SU-DHL-6 (cell line): Measurements from ENCODE around the gene COL23A1.

Experiments used
- H2AFZ ChIP-seq: fragments of 200-600 bp; sonication (generic); 2 replicates; pipeline ENCODE4 v1.6.1; 2014; ENCODE audit warnings: low read depth, mild to moderate bottlenecking, moderate library complexity, mixed read lengths, antibody characterized with exemption, low read length; ENCODE audit not compliant: severe bottlenecking
- H3F3A ChIP-seq: fragments of 200-600 bp; shearing (Covaris generic); 2 replicates; pipeline ENCODE4 v1.6.0; 2016; ENCODE audit warnings: antibody characterized with exemption, mild to moderate bottlenecking; ENCODE audit not compliant: insufficient read depth
- H3K27ac ChIP-seq: fragments of 200-600 bp; sonication (generic); 2 replicates; pipeline ENCODE4 v1.5.1; 2016; ENCODE audit warnings: low read depth, mild to moderate bottlenecking, low read length, moderate library complexity, mixed read lengths
- H3K27me3 ChIP-seq: fragments of 200-600 bp; sonication (generic), shearing (Covaris generic); 2 replicates; pipeline ENCODE4 v1.6.0; 2014; ENCODE audit warnings: mild to moderate bottlenecking, low read length
- H3K36me3 ChIP-seq: fragments of 200-600 bp; sonication (generic); 2 replicates; pipeline ENCODE4 v1.6.1; 2014; ENCODE audit warnings: mild to moderate bottlenecking, low read length, mixed read lengths
- H3K4me2 ChIP-seq: fragments of 300-600, 200-600 bp; shearing (Covaris generic), sonication (generic); 2 replicates; pipeline ENCODE4 v1.6.0; 2014; ENCODE audit warnings: low read length, low read depth, mild to moderate bottlenecking; ENCODE audit not compliant: poor library complexity, severe bottlenecking
- H3K4me3 ChIP-seq: fragments of 200-600 bp; sonication (generic); 2 replicates; pipeline ENCODE4 v1.5.1; 2014; ENCODE audit warnings: antibody characterized with exemption, low read length, mild to moderate bottlenecking, mixed read lengths; ENCODE audit not compliant: insufficient read depth, poor library complexity, severe bottlenecking
- H3K79me2 ChIP-seq: fragments of 200-600 bp; sonication (generic); 2 replicates; pipeline ENCODE4 v1.6.1; 2014; ENCODE audit warnings: mild to moderate bottlenecking, low read length, moderate library complexity; ENCODE audit not compliant: insufficient read depth
- H3K9ac ChIP-seq: fragments of 200-600 bp; sonication (generic); 2 replicates; pipeline ENCODE4 v1.7.0; 2014; ENCODE audit warnings: mild to moderate bottlenecking, low read length
- H3K9me2 ChIP-seq: fragments of 200-600 bp; sonication (generic); replicated peaks from 2 replicates; pipeline ENCODE4 v1.6.1; 2014; ENCODE audit warnings: low read length; ENCODE audit not compliant: insufficient read depth
- H3K9me3 ChIP-seq: fragments of 200-600 bp; sonication (generic); 2 replicates; pipeline ENCODE4 v1.6.1; 2014; ENCODE audit warnings: low read length, mixed read lengths; ENCODE audit not compliant: insufficient read depth
- H4K20me1 ChIP-seq: fragments of 200-600 bp; sonication (generic); 2 replicates; pipeline ENCODE4 v1.6.1; 2014; ENCODE audit warnings: low read depth, mild to moderate bottlenecking, antibody characterized with exemption, low read length, moderate library complexity, mixed read lengths
- CTCF ChIP-seq: fragments of 200-600 bp; sonication (generic); IDR thresholded peaks from one replicate; pipeline ENCODE4 v1.5.1; 2017; ENCODE audit warnings: antibody characterized with exemption, mild to moderate bottlenecking, low read length, moderate library complexity; ENCODE audit not compliant: insufficient read depth, poor library complexity, severe bottlenecking
- EZH2phosphoT487 ChIP-seq: fragments of 200-600 bp; sonication (generic), shearing (Covaris generic); conservative IDR thresholded peaks from 2 replicates; pipeline ENCODE4 v1.6.1; 2018; ENCODE audit warnings: mild to moderate bottlenecking, antibody characterized with exemption, low read length, moderate library complexity, mixed read lengths

COL23A1 gene

GRCh38 chr5:178237431-178238312 is 352.5 kb downstream of the COL23A1 start:
- H3K9ac ChIP-seq = no peak overlapping the region

GRCh38 chr5:178236679-178237078 is 353.5 kb downstream of the COL23A1 start:
- H3K4me3 ChIP-seq = no peak overlapping the region
- no peak overlapping the region for H3K27ac ChIP-seq
- no peak overlapping the region for H3K4me2 ChIP-seq

More at GRCh38 chr5:178237431-178238312, 352.5 kb downstream of the COL23A1 start:
- Histone ChIP-seq H3K4me2 (no peak overlapping the region), H3K9me3 (no peaks in the 10 kb centered on the region), H3K79me2 (no peaks in the 10 kb centered on the region), H3K27me3 (no peaks in the 10 kb centered on the region), H3K36me3 (no peaks in the 10 kb centered on the region), H3K9me2 (no peaks in the 10 kb centered on the region), H4K20me1 (no peaks in the 10 kb centered on the region), H3K4me3 (no peak overlapping the region), H3F3A (peaks cover 15% of the 10 kb centered on the region), H3K27ac (no peak overlapping the region), H2AFZ (no peak overlapping the region)
- no peak for TF ChIP-seq CTCF
- no peak for TF ChIP-seq EZH2phosphoT487

GRCh38 chr5:178236126-178236525 is 354.1 kb downstream of the COL23A1 start:
- Histone ChIP-seq H3K4me2 (no peak overlapping the region), H3K9ac (no peak overlapping the region), H3K27me3 (no peaks in the 10 kb centered on the region), H3K79me2 (peaks cover 10% of the 10 kb centered on the region), H2AFZ (no peak overlapping the region), H4K20me1 (no peaks in the 10 kb centered on the region), H3K9me3 (no peaks in the 10 kb centered on the region), H3K4me3 (no peak overlapping the region), H3F3A (peaks cover 17% of the 10 kb centered on the region), H3K36me3 (no peaks in the 10 kb centered on the region), H3K9me2 (no peaks in the 10 kb centered on the region), H3K27ac (no peak overlapping the region)
- no peak for TF ChIP-seq EZH2phosphoT487
- no peak for TF ChIP-seq CTCF

More at GRCh38 chr5:178236679-178237078, 353.5 kb downstream of the COL23A1 start:
- Histone ChIP-seq H2AFZ (no peak overlapping the region), H3K27me3 (no peaks in the 10 kb centered on the region), H3K36me3 (no peaks in the 10 kb centered on the region), H3K9me2 (no peaks in the 10 kb centered on the region), H3K79me2 (peaks cover 4% of the 10 kb centered on the region), H4K20me1 (no peaks in the 10 kb centered on the region), H3K9ac (no peak overlapping the region), H3K9me3 (no peaks in the 10 kb centered on the region), H3F3A (peaks cover 17% of the 10 kb centered on the region)
- no peak for TF ChIP-seq CTCF
- TF ChIP-seq EZH2phosphoT487 = no peak
